A673 (cell line): ENCODE measurements around the gene CCBE1.

Experiments
- CTCF ChIP-seq: fragments of 300-800, 200-600 bp; sonication (generic); conservative IDR thresholded peaks from 2 replicates; pipeline ENCODE4 v1.5.1; 2017; ENCODE audit warnings: low read depth, mild to moderate bottlenecking, antibody characterized with exemption, low read length, moderate library complexity, mixed read lengths
- EZH2 ChIP-seq: fragments of 200-600 bp; sonication (generic); IDR thresholded peaks from 2 replicates; pipeline ENCODE4 v1.6.1; 2017; ENCODE audit warnings: borderline replicate concordance, low read depth, mild to moderate bottlenecking, mixed read lengths, antibody characterized with exemption, low read length; ENCODE audit not compliant: poor library complexity, severe bottlenecking

GRCh38 chr18:59517446-59518165 is 179.6 kb downstream of the CCBE1 start:
- TF ChIP-seq CTCF (no peak), EZH2 (no peak)
